HL-60 (cell line): ENCODE data around the gene ZFY.

Experiments used
- DNase-seq, 2 experiments: peaks; one replicate each; pipeline ENCODE4 v3.0.0-alpha.2; 2010 to 2020; ENCODE audit warnings: low read depth in 1 of 2, low spot score in 1 of 2
- H3K27ac ChIP-seq: fragments of 250-450 bp; sonication (Bioruptor Pico); replicated peaks from 2 replicates; pipeline ENCODE4 v1.5.1; 2020; ENCODE audit warnings: mild to moderate bottlenecking, moderate library complexity
- H3K27me3 ChIP-seq: fragments of 250-450 bp; sonication (Bioruptor Pico); 2 replicates; pipeline ENCODE4 v1.5.1; 2021; ENCODE audit warnings: mild to moderate bottlenecking, moderate library complexity; ENCODE audit not compliant: insufficient read depth, poor library complexity, severe bottlenecking
- H3K4me3 ChIP-seq: replicated peaks from 2 replicates; pipeline ENCODE4 v1.5.1; 2011; ENCODE audit warnings: mild to moderate bottlenecking, control low read depth, low read length; ENCODE audit not compliant: insufficient read depth
- CTCF ChIP-seq: IDR thresholded peaks from one replicate; pipeline ENCODE4 v1.5.1; 2011; ENCODE audit warnings: low read length, control low read depth, inconsistent platforms; ENCODE audit not compliant: insufficient read depth
- GABPA ChIP-seq: IDR thresholded peaks from 2 replicates; pipeline ENCODE4 v1.6.1; 2012; ENCODE audit warnings: low read depth
- POLR2AphosphoS5 ChIP-seq: IDR thresholded peaks from 2 replicates; pipeline ENCODE4 v1.6.1; 2012; ENCODE audit warnings: low read depth
- SPI1 ChIP-seq: IDR thresholded peaks from 2 replicates; pipeline ENCODE4 v1.6.1; 2012; ENCODE audit warnings: low read depth, mild to moderate bottlenecking, borderline replicate concordance
- TF ChIP-seq, protein P1 (sequence below): IDR thresholded peaks from 2 replicates; pipeline ENCODE4 v1.6.1; 2012; ENCODE audit warnings: low read depth; ENCODE audit not compliant: insufficient replicate concordance

ZFY gene

GRCh38 chrY:2935716-2936435 is 695 bp downstream of the ZFY start:
- DNase-seq: no peak
- TF ChIP-seq, protein P1, sequence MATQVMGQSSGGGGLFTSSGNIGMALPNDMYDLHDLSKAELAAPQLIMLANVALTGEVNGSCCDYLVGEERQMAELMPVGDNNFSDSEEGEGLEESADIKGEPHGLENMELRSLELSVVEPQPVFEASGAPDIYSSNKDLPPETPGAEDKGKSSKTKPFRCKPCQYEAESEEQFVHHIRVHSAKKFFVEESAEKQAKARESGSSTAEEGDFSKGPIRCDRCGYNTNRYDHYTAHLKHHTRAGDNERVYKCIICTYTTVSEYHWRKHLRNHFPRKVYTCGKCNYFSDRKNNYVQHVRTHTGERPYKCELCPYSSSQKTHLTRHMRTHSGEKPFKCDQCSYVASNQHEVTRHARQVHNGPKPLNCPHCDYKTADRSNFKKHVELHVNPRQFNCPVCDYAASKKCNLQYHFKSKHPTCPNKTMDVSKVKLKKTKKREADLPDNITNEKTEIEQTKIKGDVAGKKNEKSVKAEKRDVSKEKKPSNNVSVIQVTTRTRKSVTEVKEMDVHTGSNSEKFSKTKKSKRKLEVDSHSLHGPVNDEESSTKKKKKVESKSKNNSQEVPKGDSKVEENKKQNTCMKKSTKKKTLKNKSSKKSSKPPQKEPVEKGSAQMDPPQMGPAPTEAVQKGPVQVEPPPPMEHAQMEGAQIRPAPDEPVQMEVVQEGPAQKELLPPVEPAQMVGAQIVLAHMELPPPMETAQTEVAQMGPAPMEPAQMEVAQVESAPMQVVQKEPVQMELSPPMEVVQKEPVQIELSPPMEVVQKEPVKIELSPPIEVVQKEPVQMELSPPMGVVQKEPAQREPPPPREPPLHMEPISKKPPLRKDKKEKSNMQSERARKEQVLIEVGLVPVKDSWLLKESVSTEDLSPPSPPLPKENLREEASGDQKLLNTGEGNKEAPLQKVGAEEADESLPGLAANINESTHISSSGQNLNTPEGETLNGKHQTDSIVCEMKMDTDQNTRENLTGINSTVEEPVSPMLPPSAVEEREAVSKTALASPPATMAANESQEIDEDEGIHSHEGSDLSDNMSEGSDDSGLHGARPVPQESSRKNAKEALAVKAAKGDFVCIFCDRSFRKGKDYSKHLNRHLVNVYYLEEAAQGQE: no peak
- TF ChIP-seq SPI1: no peak
- no peak for TF ChIP-seq GABPA
- TF ChIP-seq POLR2AphosphoS5: no peak
- TF ChIP-seq CTCF: no peak
- no peak overlapping the region for H3K27ac ChIP-seq
- no peaks in the 10 kb centered on the region for H3K27me3 ChIP-seq
- no peak overlapping the region for H3K4me3 ChIP-seq

- Histone ChIP-seq H3K27ac (no peak overlapping the region), H3K27me3 (no peaks in the 10 kb centered on the region), H3K4me3 (no peak overlapping the region)
- TF ChIP-seq SPI1 (no peak), CTCF (no peak), POLR2AphosphoS5 (no peak)
- TF ChIP-seq, protein P1: no peak
- DNase-seq: no peak
Measured at GRCh38 chrY:2936436-2936750, 1.2 kb downstream of the ZFY start.

DNA sequence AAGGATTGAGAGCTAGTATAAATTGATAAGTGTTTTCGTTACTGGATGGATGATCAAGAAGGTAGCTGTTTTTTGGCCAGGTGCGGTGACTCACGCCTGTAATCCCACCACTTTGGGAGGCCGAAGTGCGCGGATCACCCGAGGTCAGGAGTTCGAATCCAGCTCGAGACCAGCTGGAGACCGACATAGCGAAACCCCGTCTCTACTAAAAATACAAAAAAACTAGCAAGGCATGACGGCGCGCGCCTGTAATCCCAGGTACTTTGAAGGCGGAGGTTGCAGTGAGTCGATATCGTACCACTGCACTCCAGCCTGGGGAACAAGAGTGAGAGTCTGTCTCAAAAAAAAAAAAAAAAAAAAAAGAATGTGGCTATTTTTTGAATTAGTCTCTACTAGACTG is 2.0 kb downstream of the ZFY start:
- Histone ChIP-seq H3K27ac (no peak overlapping the region), H3K4me3 (no peak overlapping the region)
- no peak for DNase-seq

More for the DNA sequence above, 2.0 kb downstream of the ZFY start:
- H3K27me3 ChIP-seq: no peaks in the 10 kb centered on the region
- TF ChIP-seq SPI1 (no peak), CTCF (no peak), GABPA (no peak), POLR2AphosphoS5 (no peak)
- TF ChIP-seq, protein P1: no peak
